AML-193 (cell line): ENCODE results near the gene ILRUN.
"Not testable (repeated sequence)": the region's sequence is repeated elsewhere in the genome, so short reads cannot be mapped to it uniquely, and the experiment has no call there.

ENCODE experiments used
- DNase-seq, 2 experiments: peaks; one replicate each; lab custom pipeline; 2025; lab: John Stamatoyannopoulos, UW

The ILRUN gene

DNA sequence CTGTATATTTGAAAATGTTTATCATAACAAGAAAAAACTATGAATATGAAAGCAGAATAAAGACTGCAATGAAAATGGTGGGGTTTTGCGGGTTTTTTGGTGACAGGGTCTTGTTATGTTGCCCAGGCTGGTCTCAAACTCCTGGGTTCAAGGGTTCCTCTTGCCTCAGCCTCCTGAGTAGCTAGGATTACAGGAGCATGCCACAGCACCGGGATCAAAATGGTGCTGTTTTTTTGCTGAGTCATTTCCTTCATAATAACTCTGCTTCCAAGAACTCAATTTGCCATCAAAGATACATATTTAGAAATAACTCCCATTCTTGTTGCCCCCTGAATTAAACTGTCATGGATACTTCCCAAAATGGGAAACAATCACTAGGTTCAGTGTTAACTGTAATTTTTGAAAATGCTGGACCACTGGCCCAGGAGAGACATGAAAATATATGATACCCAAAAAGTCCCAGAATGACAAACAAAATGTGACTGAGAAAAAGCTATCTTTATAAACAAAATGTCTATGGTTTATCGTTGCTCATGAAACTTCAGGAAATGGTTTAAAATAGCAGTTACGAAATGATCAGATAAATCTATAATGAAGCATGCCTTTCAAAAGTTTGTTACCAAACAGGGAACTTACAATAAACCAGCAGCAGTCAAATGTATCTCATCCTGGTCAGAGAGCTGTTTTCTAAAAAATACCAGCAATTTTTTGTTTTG is 32.2 kb downstream of the ILRUN start:
- DNase-seq = peak; percentile 73 to 74

- peak; percentile 51 to 63 for DNase-seq
These were observed 32.7 kb downstream of the ILRUN start for GRCh38 chr6:34663831-34664255.

GRCh38 chr6:34663371-34663770 is 33.2 kb downstream of the ILRUN start:
- DNase-seq = no peak

DNA sequence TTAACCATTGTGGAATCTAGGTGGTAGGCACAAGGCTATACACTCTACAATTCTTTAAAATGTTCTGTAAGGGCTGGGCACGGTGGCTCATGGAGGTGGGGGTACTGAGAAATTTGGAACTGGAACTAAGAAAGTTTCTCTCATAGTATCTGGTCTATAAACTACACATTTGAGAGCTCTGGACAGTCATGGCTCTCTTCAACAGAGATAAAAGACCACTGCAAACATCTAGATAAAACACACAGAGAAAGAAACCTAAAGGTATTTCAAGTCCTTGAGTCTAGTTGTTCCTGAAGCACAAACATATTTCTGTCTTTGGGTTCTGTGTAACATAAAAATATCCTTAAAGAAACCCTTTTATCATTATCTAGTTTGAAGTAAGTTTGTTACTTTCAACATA is 35.2 kb downstream of the ILRUN start:
- no peak for DNase-seq

GRCh38 chr6:34658605-34659265 is 37.8 kb downstream of the ILRUN start:
- no peak for DNase-seq

GRCh38 chr6:34657979-34658480 is 38.5 kb downstream of the ILRUN start:
- not testable (repeated sequence) for DNase-seq

- peak; percentile 38 for DNase-seq
These were observed 39.1 kb downstream of the ILRUN start for GRCh38 chr6:34657307-34657978.

GRCh38 chr6:34657037-34657306 is 39.6 kb downstream of the ILRUN start:
- DNase-seq = no peak

DNA sequence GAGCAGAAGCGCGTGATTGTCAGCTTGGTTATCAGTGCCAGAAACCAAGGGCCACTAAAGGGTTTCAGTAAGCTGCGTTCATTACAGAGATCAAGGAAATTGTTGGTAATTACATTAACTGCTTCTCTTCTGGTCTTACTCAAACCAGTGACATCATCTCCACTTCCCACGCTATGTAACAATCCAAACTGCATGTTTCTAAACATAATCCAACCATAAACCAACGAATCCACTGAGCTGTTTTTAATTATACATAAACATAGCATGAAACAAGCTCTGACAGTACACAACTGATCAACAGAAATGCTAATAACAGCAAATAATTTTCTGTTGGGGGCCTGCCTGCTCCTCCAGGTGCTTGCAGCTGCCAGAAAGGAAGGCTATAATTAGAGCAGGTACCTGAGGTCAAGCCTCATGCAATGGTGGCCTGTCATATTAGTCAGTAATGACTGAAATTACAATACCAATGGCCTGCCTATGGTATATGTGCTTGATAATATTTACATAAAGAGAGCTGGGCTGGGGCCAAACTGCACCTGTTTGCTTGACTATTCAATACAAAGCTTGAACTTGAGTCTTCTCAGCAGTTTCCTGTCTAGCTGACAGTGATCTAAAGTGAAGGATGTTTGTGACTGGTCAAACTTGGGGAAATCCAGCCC is 40.1 kb downstream of the ILRUN start:
- peak; percentile 48 to 49 for DNase-seq

DNA sequence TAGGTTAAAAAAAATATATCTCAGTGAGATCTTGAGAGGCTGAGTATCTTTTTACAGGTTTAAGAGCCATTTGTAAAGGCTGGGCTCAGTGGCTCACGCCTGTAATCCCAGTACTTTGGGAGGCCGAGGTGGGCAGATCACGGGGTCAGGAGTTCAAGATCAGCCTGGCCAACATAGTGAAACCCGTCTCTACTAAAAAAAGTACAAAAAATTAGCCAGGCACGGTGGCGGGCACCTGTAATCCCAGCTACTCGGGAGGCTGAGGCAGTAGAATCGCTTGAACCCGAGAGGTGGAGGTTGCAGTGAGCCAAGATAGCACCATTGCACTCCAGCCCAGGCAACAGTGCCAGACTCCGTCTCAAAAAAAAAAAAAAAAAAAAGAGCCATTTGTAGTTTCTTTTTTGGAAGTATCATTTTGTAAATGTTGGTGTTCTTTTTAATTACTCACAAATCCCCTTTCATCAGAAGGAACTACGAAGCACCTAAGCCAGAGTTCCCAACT is 40.6 kb downstream of the ILRUN start:
- not testable (repeated sequence) for DNase-seq

- DNase-seq = no peak
These were observed 42.4 kb downstream of the ILRUN start for GRCh38 chr6:34654061-34654710.

GRCh38 chr6:34652263-34652662 is 44.3 kb downstream of the ILRUN start:
- DNase-seq = no peak

DNA sequence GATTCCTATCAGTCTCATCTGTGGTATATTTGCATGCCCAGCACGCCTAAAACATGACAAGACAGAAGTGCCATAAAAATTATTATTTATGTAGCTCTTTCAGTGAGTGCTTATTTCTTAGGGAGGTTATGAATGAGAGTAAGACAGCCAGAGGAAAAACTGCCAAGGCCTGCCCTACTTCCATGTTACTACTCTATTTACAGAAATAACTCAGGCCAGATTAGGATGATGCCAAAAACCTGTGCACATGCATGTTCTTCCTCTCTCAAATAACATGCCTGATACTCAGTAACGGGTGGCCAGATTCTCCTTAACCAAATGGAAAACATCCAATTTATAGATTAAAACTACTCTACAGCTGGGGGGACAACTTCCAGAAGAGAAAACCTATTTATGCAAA is 45.7 kb downstream of the ILRUN start:
- no peak for DNase-seq

DNA sequence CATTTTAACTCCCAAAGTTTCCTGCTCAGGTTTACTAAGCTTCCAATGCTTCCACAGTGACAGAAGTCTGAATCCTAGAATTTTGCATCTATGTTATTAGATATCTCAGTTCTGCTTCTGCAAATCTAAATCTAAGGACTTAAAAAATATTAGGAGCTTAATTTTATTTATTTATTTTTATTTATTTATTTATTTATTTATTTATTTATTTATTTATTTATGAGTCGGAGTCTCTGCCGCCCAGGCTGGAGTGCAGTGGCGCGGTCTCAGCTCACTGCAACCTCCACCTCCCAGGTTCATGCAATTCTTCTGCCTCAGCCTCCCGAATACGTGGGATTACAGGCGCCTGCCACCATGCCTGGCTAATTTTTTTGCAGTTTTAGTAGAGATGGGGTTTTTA is 46.3 kb downstream of the ILRUN start:
- DNase-seq = not testable (repeated sequence)

GRCh38 chr6:34648806-34649205 is 47.8 kb downstream of the ILRUN start:
- DNase-seq = no peak
